Pancreas (tissue), 10 donors: ENCODE data around the gene WDR7. TPM values are rescaled to one million over a fixed set of nuclear protein-coding genes. Genes with fewer than 3 reads are reported as not detected.

ENCODE experiments used
- ATAC-seq, 4 donors: fragments of 200-7000 bp; cut with Tn5 transposase; one replicate each; pipeline versions ENCODE4 v1.8.0 to v1.9.1; 2020; ENCODE audit warnings: mild to moderate bottlenecking in 4 of 4, moderate library complexity in 4 of 4
- DNase-seq, 6 donors: peaks; one replicate each; pipeline ENCODE4 v3.0.0-alpha.2; 2020
- FAIRE-seq: peaks from 2 replicates; lab custom pipeline; 2012; peaks lifted over from hg19 to GRCh38; lab: Jason Lieb, UNC
- H3K27ac ChIP-seq, 4 donors: fragments of 200-600 bp; sonication (generic); 1 replicate in 3 of 4; 2 replicates in 1 of 4; pipeline versions ENCODE4 v1.5.0 to v1.8.0; 2020
- H3K27me3 ChIP-seq, 4 donors: fragments of 200-600 bp; one replicate each; pipeline ENCODE4 v1.8.0; 2021
- H3K36me3 ChIP-seq, 3 donors: fragments of 200-600 bp; sonication (generic) in 1 of 3; one replicate each; pipeline versions ENCODE4 v1.5.0 to v1.8.0; 2020 to 2021
- H3K4me1 ChIP-seq, 3 donors: fragments of 200-600 bp; one replicate each; pipeline ENCODE4 v1.8.0; 2021
- H3K4me3 ChIP-seq, 4 donors: fragments of 200-600 bp; sonication (generic) in 2 of 4; one replicate each; pipeline versions ENCODE4 v1.5.0 to v1.8.0; 2020 to 2021
- H3K9me3 ChIP-seq, 4 donors: fragments of 200-600 bp; one replicate each; pipeline ENCODE4 v1.8.0; 2021
- CTCF ChIP-seq, 4 donors: fragments of 200-600 bp; sonication (generic) in 3 of 4; IDR thresholded peaks; one replicate each; pipeline versions ENCODE4 v1.5.0 to v1.8.0; 2021; ENCODE audit warnings: antibody characterized with exemption in 4 of 4
- WGBS, 2 donors: extraction: QIAGEN DNeasy Blood & Tissue Kit; methylation state at CpG; one replicate each; pipeline ENCODE4 v1.1.7; 2013; 5-methylcytosine and 5-hydroxymethylcytosine counted together
- intact Hi-C, 3 donors: fragments of 100-400 bp; cut with DNase I; formaldehyde crosslinking; loops; one replicate each; pipeline versions ENCODE4 v1.11.1 to v1.14.2; 2022
- polyA plus RNA-seq, 2 donors: library from polyadenylated mRNA; stranded (reverse); fragments of 200-250 nt; gene quantifications; one replicate each; pipeline ENCODE4 v1.2.3, GENCODE V29; 2013
- total RNA-seq, 6 donors: library from RNA; stranded (reverse); fragmentation: NEBNext Ultra II Directional in 4 of 6; extraction: Animal tissue kit (Norgen Biotek cat#: 25700) in 4 of 6; gene quantifications; one replicate each; pipeline versions ENCODE4 v1.2.1 to v1.2.4, GENCODE V29; 2021 to 2023
- donor health status: healthy with polysubstance abuse.
- donor health status: DM: no; HTN: no; CAD: no; lungs with moderate emphysema.
- donor health status: DM: no; HTN: no; CAD: no.
- donor health status: control.
- donor health status: control.
- donor health status: Bipolar disorder and iron deficiency.
- donor health status: DM: yes; HTN: yes; CAD: no.
- donor health status: DM: no; HTN: no; CAD: no.
- donor health status: DM: no; HTN: no; CAD: no.
- donor health status: DM: yes; HTN: yes; CAD: no.

The WDR7 gene
- total and polyA plus RNA-seq, 8 donors = 2.5 to 14.4 (median 10.3) TPM

GRCh38 chr18:57058734-57059133, 407.6 kb downstream of the WDR7 start:
- no peak for DNase-seq
- H3K27ac ChIP-seq = no peak overlapping the region
- intact Hi-C loops = no loop called here
- no peak overlapping the region for H3K4me3 ChIP-seq
- no peaks in the 10 kb centered on the region for H3K4me1 ChIP-seq
- no peak for FAIRE-seq
- no peaks in the 10 kb centered on the region for H3K36me3 ChIP-seq
- no peaks in the 10 kb centered on the region for H3K27me3 ChIP-seq
- 62 to 72% methylated on average over 4 of the region's 4 CpGs for WGBS, 2 donors
- H3K9me3 ChIP-seq = no peaks in the 10 kb centered on the region
- no peak for TF ChIP-seq CTCF (IDR thresholded peaks at IDR 0.05)
- ATAC-seq = no peak

- no peak for TF ChIP-seq CTCF (IDR thresholded peaks at IDR 0.05)
- Histone ChIP-seq H3K27me3 (no peaks in the 10 kb centered on the region), H3K27ac (no peak overlapping the region), H3K9me3 (no peaks in the 10 kb centered on the region), H3K4me1 (no peaks in the 10 kb centered on the region), H3K36me3 (no peaks in the 10 kb centered on the region), H3K4me3 (no peak overlapping the region)
- ATAC-seq = no peak
- DNase-seq = no peak
- 69 to 73% methylated on average over 5 of the region's 5 CpGs for WGBS, 2 donors
- FAIRE-seq = no peak
- intact Hi-C loops = no loop called here
Observed at GRCh38 chr18:57059366-57059765, 408.2 kb downstream of the WDR7 start.

- Histone ChIP-seq H3K9me3 (no peaks in the 10 kb centered on the region), H3K27me3 (no peaks in the 10 kb centered on the region), H3K27ac (no peak overlapping the region), H3K4me1 (no peaks in the 10 kb centered on the region), H3K36me3 (no peaks in the 10 kb centered on the region), H3K4me3 (no peak overlapping the region)
- FAIRE-seq = no peak
- intact Hi-C loops = no loop called here
- no peak for TF ChIP-seq CTCF (IDR thresholded peaks at IDR 0.05)
- DNase-seq = no peak
- WGBS, 2 donors = 71 to 82% methylated on average over 8 of the region's 8 CpGs
- ATAC-seq = no peak
Observed at GRCh38 chr18:57060814-57061213, 409.7 kb downstream of the WDR7 start.

GRCh38 chr18:57062178-57062577, 411.0 kb downstream of the WDR7 start:
- no peak for ATAC-seq
- H3K4me1 ChIP-seq = no peaks in the 10 kb centered on the region
- intact Hi-C loops = no loop called here
- H3K27ac ChIP-seq = no peak overlapping the region
- FAIRE-seq = no peak
- no peaks in the 10 kb centered on the region for H3K36me3 ChIP-seq
- no peak for TF ChIP-seq CTCF (IDR thresholded peaks at IDR 0.05)
- DNase-seq = no peak
- WGBS, 2 donors = 71% methylated on average over 4 of the region's 4 CpGs
- H3K9me3 ChIP-seq = no peaks in the 10 kb centered on the region
- H3K4me3 ChIP-seq = no peak overlapping the region
- H3K27me3 ChIP-seq = no peaks in the 10 kb centered on the region

- WGBS, 2 donors = 78 to 87% methylated on average over 11 of the region's 11 CpGs
Observed at GRCh38 chr18:57062844-57063243, 411.7 kb downstream of the WDR7 start.

More at GRCh38 chr18:57062844-57063243, 411.7 kb downstream of the WDR7 start:
- H3K36me3 ChIP-seq = no peaks in the 10 kb centered on the region
- H3K27ac ChIP-seq = no peak overlapping the region
- no peak overlapping the region for H3K4me3 ChIP-seq
- ATAC-seq (no peak), FAIRE-seq (no peak), DNase-seq (no peak)
- no peaks in the 10 kb centered on the region for H3K4me1 ChIP-seq
- intact Hi-C loops = no loop called here
- no peak for TF ChIP-seq CTCF (IDR thresholded peaks at IDR 0.05)
- H3K27me3 ChIP-seq = no peaks in the 10 kb centered on the region
- H3K9me3 ChIP-seq = no peaks in the 10 kb centered on the region
